RWPE2 (cell line): Measurements from ENCODE around the gene C19orf25.

Experiments used
- ATAC-seq: fragments of 200-7000 bp; cut with Tn5 transposase; 3 replicates; pipeline ENCODE4 v1.9.1; 2021; ENCODE audit warnings: low read depth
- DNase-seq: peaks from one replicate; pipeline ENCODE4 v3.0.0-alpha.2; 2020; ENCODE audit warnings: low spot score
- H3K27ac ChIP-seq: fragments of 450-650 bp; 2 replicates; pipeline ENCODE4 v1.5.1; 2017; ENCODE audit warnings: mild to moderate bottlenecking; ENCODE audit not compliant: poor library complexity, severe bottlenecking
- H3K27me3 ChIP-seq: fragments of 250-450 bp; sonication (Bioruptor Pico); 2 replicates; pipeline ENCODE4 v1.5.1; 2021; ENCODE audit warnings: mild to moderate bottlenecking, moderate library complexity; ENCODE audit not compliant: insufficient read depth, poor library complexity, severe bottlenecking
- H3K36me3 ChIP-seq: fragments of 250-450 bp; sonication (Bioruptor Pico); 2 replicates; pipeline ENCODE4 v1.5.1; 2020; ENCODE audit warnings: low read depth, mild to moderate bottlenecking, moderate library complexity
- H3K4me1 ChIP-seq: fragments of 250-450 bp; sonication (Bioruptor Pico); 2 replicates; pipeline ENCODE4 v1.5.1; 2021; ENCODE audit warnings: mild to moderate bottlenecking, moderate library complexity; ENCODE audit not compliant: insufficient read depth, poor library complexity, severe bottlenecking
- H3K4me3 ChIP-seq: fragments of 250-450 bp; sonication (Bioruptor Pico); 2 replicates; pipeline ENCODE4 v1.5.1; 2021; ENCODE audit warnings: mild to moderate bottlenecking, moderate library complexity; ENCODE audit not compliant: severe bottlenecking
- H3K9me3 ChIP-seq: fragments of 250-450 bp; sonication (Bioruptor Pico); 2 replicates; pipeline ENCODE4 v1.5.1; 2021; ENCODE audit warnings: mild to moderate bottlenecking, moderate library complexity; ENCODE audit not compliant: severe bottlenecking
- CTCF ChIP-seq: fragments of 450-650 bp; IDR thresholded peaks from one replicate; pipeline ENCODE4 v1.5.1; 2017; ENCODE audit warnings: mild to moderate bottlenecking, moderate library complexity; ENCODE audit not compliant: poor library complexity, severe bottlenecking

The C19orf25 gene

GRCh38 chr19:1468274-1468820, 10.7 kb downstream of the C19orf25 start:
- H3K4me1 ChIP-seq = peaks cover 5% of the 10 kb centered on the region
- H3K27me3 ChIP-seq = peaks cover 64% of the 10 kb centered on the region
- no peak overlapping the region for H3K27ac ChIP-seq
- DNase-seq (no peak), ATAC-seq (no peak)
- H3K9me3 ChIP-seq = no peaks in the 10 kb centered on the region
- H3K4me3 ChIP-seq = peak overlapping the region; percentile 29
- no peak for TF ChIP-seq CTCF
- H3K36me3 ChIP-seq = no peaks in the 10 kb centered on the region

- Histone ChIP-seq H3K27me3 (peaks cover 64% of the 10 kb centered on the region), H3K4me3 (no peak overlapping the region), H3K4me1 (peaks cover 5% of the 10 kb centered on the region), H3K27ac (no peak overlapping the region), H3K9me3 (no peaks in the 10 kb centered on the region), H3K36me3 (no peaks in the 10 kb centered on the region)
- TF ChIP-seq CTCF = no peak
- DNase-seq (no peak), ATAC-seq (no peak; the same call in 2 of the 3 replicates)
These were observed 11.3 kb downstream of the C19orf25 start for GRCh38 chr19:1467490-1468273.

DNA sequence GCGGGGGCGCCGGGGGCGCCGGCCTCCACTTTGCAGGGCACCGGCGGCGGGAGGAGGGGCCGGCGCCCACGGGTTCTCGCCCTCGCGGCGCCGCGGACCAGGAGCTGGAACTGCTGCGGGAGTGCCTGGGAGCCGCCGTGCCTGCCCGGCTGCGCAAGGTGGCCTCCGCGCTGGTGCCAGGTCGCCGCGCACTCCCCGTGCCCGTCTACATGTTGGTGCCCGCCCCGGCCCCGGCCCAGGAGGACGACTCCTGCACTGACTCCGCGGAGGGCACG, 11.9 kb downstream of the C19orf25 start:
- no peak for DNase-seq

DNA sequence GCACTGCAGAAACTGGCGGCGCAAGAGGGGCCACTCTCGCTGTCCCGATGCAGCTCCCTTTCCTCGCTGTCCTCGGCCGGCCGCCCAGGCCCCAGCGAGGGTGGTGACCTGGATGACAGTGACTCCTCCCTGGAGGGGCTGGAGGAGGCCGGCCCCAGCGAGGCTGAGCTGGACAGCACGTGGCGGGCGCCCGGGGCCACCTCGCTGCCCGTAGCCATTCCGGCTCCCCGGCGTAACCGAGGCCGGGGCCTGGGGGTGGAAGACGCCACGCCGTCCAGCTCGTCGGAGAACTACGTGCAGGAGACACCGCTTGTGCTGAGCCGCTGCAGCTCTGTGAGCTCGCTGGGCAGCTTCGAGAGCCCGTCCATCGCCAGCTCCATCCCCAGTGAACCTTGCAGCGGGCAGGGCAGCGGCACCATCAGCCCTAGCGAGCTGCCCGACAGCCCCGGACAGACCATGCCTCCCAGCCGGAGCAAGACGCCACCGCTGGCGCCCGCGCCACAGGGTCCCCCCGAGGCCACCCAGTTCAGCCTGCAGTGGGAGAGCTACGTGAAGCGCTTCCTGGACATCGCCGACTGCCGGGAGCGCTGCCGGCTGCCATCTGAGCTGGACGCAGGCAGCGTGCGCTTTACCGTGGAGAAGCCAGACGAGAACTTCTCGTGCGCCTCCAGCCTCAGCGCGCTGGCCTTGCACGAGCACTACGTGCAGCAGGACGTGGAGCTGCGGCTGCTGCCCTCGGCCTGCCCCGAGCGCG, 12.4 kb downstream of the C19orf25 start:
- Histone ChIP-seq H3K27me3 (peaks cover 57% of the 10 kb centered on the region), H3K27ac (no peak overlapping the region), H3K4me3 (no peak overlapping the region), H3K4me1 (peaks cover 5% of the 10 kb centered on the region), H3K36me3 (no peaks in the 10 kb centered on the region), H3K9me3 (no peaks in the 10 kb centered on the region)
- no peak for DNase-seq
- no peak for TF ChIP-seq CTCF
- no peak for ATAC-seq

More for the DNA sequence above, 11.9 kb downstream of the C19orf25 start:
- no peak overlapping the region for H3K4me3 ChIP-seq
- peaks cover 5% of the 10 kb centered on the region for H3K4me1 ChIP-seq
- H3K9me3 ChIP-seq = no peaks in the 10 kb centered on the region
- no peak for TF ChIP-seq CTCF
- ATAC-seq = no peak
- no peaks in the 10 kb centered on the region for H3K36me3 ChIP-seq
- peaks cover 63% of the 10 kb centered on the region for H3K27me3 ChIP-seq
- no peak overlapping the region for H3K27ac ChIP-seq

GRCh38 chr19:1466018-1466460, 13.0 kb downstream of the C19orf25 start:
- DNase-seq (no peak), ATAC-seq (no peak)
- no peak overlapping the region for H3K4me3 ChIP-seq
- peaks cover 51% of the 10 kb centered on the region for H3K27me3 ChIP-seq
- peaks cover 3% of the 10 kb centered on the region for H3K4me1 ChIP-seq
- H3K27ac ChIP-seq = no peak overlapping the region
- no peaks in the 10 kb centered on the region for H3K36me3 ChIP-seq
- H3K9me3 ChIP-seq = no peaks in the 10 kb centered on the region
- TF ChIP-seq CTCF = peak; percentile 33
